SK-N-MC (cell line): Measurements from ENCODE around the gene GFRA1.

Experiments used
- EZH2 ChIP-seq: fragments of 200-600 bp; sonication (generic); IDR thresholded peaks from one replicate; pipeline ENCODE4 v1.6.1; 2017; ENCODE audit warnings: antibody characterized with exemption
- POLR2AphosphoS5 ChIP-seq: IDR thresholded peaks from 2 replicates; pipeline ENCODE4 v1.6.1; 2012; ENCODE audit warnings: mild to moderate bottlenecking, low read depth, low read length, borderline replicate concordance

DNA sequence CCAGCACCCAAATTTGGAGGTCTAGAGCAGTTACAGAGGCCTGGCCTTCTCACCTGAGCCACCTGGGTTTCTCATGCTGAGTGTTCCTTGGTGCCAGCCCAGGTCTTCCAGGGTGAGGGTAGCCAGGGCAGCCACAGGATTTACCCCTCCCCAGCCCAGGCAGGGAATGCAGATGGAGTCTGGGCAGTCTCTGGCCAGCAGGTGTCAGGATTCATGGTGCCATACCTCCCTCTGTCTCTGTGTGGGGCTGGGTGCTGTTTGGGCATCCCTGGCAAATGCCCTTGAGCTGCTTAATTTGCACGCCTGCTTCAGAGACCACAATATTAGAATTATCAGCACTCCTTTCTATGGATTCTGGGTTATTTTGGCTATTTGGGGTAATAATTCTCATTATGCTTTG lies 246.7 kb downstream of the GFRA1 start:
- TF ChIP-seq POLR2AphosphoS5, result no peak
- no peak for TF ChIP-seq EZH2
